HG03565 (cell line): ENCODE data around the gene SLX4IP.

ENCODE experiments used
- ATAC-seq: cut with Tn5 transposase; IDR thresholded peaks from one replicate; pipeline ENCODE4 v1.9.1; 2021; ENCODE audit warnings: mild to moderate bottlenecking, moderate library complexity; ENCODE audit not compliant: unreplicated experiment

Gene SLX4IP

GRCh38 chr20:10519361-10520046 is 84.4 kb downstream of the SLX4IP start:
- no peak for ATAC-seq

DNA sequence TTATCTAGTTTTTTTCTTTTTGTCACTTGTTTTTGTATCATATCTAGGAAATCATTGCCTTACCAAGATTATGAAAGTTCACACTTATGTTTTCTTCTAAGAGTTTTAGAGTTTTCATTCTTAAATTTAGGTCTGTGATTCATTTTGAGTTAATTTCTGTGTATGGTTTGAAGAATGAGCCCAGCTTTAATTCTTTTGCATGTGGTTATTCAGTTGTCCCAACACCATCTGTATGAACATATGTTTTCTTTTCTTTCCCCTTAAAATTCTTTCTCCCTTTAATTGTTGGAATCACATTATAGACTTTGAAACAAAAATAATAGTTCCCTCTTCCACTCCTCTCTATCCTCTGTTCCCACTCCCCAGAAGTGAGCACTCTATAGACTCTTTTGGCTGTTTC is 85.4 kb downstream of the SLX4IP start:
- ATAC-seq: no peak

DNA sequence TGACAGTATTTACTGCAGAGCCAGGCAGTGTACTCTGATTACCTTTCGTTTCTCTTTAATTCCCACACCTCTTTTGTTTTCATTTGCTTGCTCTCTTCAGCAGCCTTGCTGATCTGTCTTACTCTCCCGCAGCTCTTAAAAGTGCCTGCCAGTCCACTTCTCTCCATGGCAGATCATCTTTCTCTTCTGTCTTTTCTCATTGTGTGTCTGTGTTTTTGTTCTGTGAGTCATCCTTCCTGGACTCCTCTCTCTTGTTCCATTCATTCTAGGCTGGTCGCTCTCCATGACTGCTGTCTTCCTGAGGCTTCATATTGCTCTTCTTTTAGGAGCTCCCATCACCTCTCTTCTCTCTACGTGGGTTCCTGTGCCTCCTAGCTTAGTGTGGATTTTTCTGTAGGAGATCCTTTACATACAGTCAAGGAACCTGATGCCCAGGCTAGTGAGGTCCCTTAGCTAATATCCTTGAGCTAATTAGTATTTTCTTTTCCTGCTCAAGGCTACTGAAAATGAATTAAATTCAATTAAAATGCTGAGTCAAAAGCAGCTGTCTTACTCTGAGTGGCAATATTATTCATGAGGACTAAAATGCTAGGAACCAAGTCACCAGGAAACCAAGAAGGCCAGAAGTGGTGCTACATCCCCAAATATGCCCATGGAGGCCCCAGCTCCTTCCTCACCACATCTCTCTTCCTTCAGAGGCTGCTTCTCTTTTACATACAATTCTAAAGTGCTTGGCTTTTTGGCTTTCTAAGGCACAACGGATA is 86.1 kb downstream of the SLX4IP start:
- no peak for ATAC-seq

DNA sequence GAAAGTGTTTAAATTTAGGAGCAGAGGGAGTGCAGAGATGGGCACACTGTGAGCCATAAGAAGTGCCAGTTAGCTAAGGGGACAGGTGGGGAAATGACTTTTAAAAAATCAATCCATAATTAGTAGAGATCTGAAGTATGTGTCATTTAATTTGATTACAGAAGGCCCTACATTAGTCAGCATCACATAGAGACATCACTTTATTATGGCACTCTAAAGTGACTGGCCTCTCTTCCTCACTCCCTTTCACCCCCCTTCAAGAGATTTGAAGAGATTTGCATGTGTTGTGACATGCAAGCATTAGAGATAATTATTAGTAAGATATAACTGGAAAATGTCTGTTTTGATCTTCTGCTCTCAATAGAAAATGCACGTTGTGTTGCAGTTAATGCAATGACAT is 86.7 kb downstream of the SLX4IP start:
- ATAC-seq: no peak

DNA sequence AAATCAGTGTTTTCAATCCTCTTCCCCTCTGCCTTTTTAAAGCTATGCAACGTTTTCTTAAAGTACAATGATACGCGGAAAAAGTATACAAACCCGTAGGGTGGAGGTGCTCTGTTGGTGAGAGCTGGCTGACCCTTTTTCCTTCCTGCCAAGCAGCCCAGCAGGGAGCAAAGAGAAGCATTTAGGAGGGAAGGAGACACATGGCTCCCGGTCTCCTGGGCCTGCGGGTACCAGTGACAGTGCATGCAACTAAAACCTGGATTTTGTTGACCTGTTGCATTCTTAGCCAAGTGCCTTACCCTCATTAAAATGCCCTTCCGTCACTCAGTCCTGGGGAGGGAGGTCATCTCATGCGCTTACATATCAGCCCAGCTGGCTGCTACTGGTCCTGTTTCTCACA is 87.2 kb downstream of the SLX4IP start:
- ATAC-seq: no peak

DNA sequence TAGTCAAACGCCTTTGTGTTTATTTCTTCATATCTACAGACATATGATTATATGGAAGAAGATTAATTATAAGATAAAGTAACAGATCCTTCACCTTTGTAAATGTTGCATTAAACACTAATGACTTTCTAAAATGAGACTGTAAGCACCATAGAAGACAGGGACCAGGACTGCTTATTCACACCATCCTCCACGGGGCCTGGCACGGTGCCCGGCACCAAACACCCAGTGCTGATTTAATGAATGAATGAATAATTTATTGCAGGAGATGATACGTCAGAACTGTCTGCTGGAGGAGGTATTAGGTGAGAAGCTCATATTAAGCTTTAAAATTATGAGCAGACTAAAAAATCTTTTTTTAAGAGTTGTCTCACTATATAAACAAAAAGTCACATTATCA is 88.3 kb downstream of the SLX4IP start:
- no peak for ATAC-seq

DNA sequence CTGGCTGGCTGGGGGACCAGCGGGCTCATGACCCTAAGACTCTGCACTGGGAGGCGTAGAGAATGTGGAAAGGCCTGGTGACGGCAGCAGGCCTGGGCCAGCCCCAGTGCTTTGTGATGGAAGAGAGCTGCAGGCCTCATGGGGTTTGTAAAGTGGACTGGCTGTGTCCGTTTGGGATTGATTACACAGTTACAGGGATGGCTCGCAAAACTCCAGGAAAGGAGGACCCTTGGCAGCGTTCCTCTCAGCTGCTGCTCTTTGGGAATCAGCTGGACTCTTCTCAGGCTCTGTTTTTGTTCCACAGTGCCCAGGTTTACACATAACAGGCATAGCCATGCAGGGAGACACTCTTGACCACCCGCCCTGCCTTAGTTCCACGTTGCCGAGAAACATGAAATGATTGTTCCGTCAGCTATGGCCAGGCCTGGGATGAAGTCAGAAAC is 89.0 kb downstream of the SLX4IP start:
- ATAC-seq: no peak

DNA sequence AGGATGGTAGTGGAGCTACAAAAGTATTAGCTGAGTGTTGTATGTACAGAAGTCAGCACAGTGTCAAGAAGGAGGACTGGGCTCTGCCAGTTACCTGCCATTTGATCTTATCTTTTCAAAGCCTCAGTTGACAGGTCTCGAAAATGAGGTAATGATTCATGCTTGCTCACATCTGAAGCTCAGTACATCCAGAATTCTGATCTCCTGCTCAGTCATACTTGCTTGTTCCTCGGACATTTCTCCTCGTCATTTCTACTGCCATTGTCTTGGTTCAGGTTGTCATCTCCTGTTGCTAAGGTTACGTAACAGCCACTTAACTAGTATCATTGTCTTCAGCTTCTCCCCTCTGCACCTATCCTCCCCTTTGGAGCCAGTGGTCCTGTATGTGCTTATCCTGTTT is 89.5 kb downstream of the SLX4IP start:
- ATAC-seq: no peak

GRCh38 chr20:10527781-10528180 is 92.7 kb downstream of the SLX4IP start:
- no peak for ATAC-seq

DNA sequence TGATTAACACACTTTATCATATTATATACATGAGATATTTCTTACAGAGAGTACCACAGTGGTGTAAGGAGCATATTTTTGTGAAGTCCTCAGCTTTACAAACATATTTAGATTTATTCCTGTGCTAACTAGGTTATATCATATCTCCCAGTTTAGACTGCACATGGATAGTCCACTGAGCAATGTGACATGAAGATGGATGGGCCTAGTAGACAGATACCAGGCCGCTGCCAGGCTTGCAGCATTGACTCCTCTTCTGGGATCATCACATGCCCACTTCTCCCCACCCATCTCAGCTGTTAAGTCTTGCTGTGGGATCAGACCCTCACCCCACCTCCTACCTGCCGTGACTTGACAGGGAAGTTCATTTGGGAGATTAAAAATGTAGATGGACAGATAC is 95.8 kb downstream of the SLX4IP start:
- no peak for ATAC-seq

DNA sequence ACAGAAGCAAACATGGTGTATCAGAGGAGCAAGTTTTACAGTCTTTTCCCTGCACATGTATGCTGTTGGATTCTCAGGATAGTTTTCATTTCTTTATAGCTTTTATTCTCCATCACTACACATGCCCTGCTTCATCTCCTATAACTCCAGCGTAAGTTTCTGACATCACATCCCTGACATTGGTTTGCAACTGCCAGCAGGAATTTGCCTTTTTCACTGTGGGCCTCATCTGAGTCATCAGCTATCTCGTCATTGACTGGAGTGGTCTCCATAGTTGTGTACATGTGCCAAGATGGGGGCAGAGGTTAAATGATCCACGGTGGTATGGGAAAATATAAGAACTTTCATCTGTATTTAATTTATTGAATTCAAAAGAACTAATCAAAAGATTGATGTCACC is 96.7 kb downstream of the SLX4IP start:
- no peak for ATAC-seq

- ATAC-seq: no peak
Observed at GRCh38 chr20:10532361-10532760, 97.3 kb downstream of the SLX4IP start.

DNA sequence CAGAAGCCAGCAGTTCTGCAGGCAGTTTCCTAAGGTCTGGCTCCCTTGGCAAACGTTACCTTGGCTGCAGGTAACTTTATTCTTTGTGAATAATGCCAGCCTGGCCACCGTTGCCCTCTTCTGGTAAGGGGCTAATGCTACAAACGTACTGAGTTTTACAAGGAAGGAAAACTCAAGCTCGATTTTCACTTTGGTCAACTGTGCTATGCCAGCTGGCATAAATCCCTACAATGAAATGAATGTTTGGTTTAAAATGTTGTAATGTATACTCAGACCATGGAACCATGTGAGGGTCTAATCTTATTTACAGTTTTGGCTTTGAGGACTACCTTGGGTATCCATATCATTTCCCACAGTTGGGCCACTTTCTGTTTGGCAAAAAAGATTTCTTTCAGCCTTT is 101.4 kb downstream of the SLX4IP start:
- ATAC-seq: no peak

DNA sequence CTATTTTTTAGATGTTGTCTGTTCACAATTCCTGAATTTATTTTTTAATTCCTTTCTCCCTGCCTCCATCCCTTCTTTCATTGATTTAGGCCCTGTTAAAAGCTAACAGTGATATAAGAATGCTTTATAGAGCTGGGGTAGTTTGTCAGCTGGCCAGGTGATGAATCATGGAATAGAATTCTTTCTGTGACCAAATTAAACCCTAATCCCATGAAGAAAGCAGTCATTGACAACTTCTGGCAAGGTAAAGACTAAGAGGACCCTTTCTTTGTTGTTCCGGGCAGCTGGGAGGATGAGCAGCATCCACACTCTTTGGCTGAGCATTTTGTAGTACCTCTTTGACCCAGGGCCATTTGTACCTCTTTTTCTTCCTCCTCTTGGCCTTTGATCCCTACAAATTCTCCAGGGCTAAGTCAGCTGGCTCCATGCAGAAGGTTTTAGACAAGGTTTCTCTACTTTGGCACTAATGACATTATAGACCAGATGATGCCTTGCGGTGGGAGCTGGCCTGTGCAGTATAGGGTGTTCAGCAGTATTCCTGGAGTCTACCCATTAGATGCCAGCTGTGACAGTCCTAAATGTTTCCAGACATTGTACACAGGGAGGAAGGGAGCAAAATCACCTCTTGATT is 102.9 kb downstream of the SLX4IP start:
- ATAC-seq: no peak

GRCh38 chr20:10538768-10539167 is 103.7 kb downstream of the SLX4IP start:
- ATAC-seq: no peak

DNA sequence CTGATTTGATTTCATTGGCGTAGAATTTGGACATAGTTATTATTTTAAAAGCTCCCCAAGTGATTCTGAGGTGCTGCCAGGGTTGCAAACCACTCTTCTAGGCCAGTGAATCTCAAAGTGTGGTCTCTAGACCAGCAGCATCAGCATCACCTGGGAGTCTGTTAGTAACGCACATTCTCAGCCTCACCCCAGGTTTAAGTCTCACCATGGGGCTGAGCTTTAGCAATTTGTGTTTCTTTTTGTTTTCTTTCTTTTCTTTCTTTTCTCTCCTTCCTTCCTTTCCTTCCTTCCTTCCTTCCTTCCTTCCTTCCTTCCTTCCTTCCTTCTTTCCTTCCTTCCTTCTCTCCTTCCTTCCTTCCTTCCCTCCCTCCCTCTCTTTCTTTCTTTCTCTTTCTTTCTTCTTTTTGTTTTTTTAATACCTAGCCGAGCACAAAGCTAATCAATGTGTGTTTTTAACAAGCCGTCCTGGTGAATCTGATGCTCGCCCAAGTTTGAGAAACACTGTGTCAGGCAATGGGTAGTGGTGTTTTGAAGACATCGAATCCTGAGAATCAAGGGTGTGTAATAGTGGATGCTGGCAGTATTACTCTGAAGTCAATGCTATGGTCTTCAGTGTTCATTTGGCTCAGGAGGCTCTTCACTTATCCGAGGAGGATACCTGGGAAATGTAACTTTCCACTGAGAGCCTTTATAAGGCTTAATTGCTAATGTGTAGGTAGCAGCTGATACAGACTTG is 104.9 kb downstream of the SLX4IP start:
- no peak for ATAC-seq

DNA sequence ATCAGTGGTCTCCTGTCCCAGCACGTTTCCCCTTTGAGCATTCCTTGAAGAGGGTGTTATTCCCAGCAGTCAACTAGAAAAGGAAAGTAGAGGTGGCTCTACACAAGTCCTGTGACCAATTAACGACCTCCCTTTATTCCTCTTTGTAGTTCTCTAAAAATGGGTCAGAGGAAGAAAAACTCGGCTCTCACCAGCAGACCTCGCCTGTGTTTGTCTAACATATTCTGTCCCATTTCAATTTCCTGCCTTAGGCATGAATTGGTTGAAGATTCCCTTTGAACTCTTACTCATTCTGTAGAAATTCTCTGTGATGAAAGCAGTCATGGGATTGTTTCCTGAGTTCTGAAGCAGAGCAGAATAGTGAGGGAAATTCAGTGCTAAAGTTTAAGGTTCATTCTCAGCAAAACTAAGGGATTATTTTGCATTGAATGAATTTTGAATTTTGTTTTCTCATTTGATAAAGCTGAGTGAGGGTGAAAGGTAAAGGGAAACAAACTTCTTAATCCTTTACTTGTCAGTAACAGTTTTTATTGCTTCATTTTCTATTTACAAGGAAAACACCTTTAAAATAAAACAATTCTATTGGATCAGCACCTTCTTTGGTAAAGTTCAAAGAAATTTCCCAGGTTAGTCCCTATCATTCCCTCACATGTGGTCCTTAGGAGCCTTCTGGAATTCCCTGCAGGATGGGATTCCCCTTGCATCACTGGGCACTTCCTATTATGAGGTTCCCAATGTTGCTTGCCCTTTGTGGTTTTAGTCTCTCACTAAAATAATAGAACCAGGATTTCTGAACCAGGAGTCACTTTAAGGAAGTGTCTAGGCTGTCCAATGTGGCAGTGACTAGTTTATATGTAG is 105.8 kb downstream of the SLX4IP start:
- ATAC-seq: no peak

- no peak for ATAC-seq
Observed at GRCh38 chr20:10541668-10542411, 106.7 kb downstream of the SLX4IP start.

GRCh38 chr20:10542442-10542841 is 107.3 kb downstream of the SLX4IP start:
- no peak for ATAC-seq

- no peak for ATAC-seq
Observed at GRCh38 chr20:10543480-10543879, 108.4 kb downstream of the SLX4IP start.
